ENCODE data around the gene ARAP2.

- TF ChIP-seq, protein P1, sequence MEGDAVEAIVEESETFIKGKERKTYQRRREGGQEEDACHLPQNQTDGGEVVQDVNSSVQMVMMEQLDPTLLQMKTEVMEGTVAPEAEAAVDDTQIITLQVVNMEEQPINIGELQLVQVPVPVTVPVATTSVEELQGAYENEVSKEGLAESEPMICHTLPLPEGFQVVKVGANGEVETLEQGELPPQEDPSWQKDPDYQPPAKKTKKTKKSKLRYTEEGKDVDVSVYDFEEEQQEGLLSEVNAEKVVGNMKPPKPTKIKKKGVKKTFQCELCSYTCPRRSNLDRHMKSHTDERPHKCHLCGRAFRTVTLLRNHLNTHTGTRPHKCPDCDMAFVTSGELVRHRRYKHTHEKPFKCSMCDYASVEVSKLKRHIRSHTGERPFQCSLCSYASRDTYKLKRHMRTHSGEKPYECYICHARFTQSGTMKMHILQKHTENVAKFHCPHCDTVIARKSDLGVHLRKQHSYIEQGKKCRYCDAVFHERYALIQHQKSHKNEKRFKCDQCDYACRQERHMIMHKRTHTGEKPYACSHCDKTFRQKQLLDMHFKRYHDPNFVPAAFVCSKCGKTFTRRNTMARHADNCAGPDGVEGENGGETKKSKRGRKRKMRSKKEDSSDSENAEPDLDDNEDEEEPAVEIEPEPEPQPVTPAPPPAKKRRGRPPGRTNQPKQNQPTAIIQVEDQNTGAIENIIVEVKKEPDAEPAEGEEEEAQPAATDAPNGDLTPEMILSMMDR (conservative IDR thresholded peaks at IDR 0.05; ENCODE audit: low read depth, low read length) = no peak
- TF ChIP-seq EZH2 (IDR thresholded peaks at IDR 0.05; ENCODE audit: low read length, unreplicated experiment) = no peak
Observed at GRCh38 chr4:36278789-36279188, 34.5 kb upstream of the ARAP2 start.

All from PC-3 (cell line).